Fibroblast of skin of abdomen (primary cell): ENCODE results near the gene PLEKHA7.
"Not testable (repeated sequence)": the region's sequence is repeated elsewhere in the genome, so short reads cannot be mapped to it uniquely, and the experiment has no call there.

Experiments
- DNase-seq: peaks from one replicate; pipeline ENCODE4 v3.0.0-alpha.2; 2013

Gene PLEKHA7

DNA sequence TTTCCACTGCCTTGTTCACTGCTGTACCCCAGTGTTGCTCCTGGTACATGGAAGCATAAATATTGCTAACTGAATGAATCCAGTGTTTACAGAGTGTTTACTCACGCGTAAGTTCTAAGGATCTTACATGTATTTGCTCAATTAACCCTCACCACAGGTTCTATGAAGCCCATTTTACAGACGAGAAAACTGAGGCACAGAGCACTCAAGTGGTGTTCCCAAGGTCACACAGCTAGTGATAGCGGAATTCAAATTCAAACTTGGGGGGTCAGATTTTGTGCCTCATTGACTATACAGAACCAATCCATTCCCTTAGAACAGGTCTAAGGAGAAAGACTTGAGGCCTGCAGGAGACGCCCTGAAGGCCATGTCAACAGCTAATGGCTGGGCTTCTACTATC lies 72.3 kb downstream of the PLEKHA7 start:
- no peak for DNase-seq

DNA sequence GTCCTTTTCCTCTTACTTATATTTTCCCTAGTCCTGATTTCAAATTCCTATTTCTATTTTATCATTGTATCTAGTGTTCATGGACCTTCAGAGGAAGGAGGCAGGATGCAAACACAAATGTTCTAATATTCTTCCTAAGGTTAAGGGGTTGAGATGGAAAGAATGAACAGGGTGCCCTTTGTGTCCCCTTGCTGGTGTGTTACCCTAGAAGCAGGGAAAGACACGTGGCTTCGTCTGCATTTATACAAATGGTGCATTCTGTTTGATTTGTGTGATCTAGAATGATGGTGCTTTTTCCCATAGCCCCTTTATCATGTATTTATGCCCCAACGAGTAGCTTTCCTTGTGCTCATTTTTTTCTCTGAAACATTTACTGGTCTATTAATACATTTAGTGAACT lies 76.2 kb downstream of the PLEKHA7 start:
- DNase-seq, result no peak

DNA sequence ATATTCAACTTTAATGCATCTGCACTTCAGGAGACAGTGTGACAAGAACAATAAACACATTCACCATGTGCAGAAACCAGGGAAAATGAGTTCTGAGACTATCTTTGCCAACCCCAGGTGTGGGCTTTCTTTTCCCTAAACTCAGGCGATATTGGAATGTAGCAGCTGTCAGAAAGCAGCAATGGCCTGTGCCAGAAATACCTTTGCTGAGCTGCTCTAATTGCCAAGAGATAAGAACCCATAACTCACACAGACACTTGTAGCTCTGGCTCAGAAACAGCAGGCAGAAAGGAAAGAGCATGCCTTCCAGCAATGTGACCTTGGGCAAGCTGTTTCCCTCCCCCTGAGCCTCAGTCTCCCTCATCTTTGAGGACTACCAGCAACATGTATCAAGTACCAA lies 77.6 kb downstream of the PLEKHA7 start:
- no peak for DNase-seq

DNA sequence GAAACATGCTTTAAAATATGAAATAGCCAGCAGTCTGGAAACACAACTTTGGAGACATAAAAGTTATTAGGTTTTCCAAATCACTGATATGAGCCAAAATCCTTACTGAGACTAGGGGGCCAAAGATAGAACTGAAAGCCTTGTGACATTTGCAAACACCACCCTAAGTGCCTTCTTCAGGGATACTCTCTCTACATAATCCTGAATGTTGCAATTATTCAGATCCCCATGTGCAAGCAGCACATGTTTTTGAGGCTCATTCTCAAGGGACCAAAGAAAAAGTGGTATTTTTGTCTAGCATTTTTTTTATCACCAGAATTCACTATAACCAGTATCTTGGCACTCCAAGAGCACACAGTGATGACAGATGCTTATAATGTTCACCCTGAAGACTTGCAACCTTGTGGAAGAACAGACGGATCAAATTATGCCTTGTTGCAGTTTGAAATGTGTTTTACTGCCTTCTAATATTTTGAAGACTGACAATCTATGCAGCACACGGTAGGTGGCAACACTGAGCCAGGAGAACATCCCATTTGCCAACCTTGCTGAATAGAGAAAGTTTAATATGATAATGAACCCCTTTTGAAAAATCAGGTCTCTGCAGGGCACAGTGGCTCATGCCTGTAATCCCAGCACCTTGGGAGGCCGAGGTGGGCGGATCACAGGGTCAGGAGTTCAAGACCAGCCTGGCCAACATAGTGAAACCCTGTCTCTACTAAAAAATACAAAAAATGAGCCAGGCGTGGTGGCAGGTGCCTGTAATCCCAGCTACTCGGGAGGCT lies 78.5 kb downstream of the PLEKHA7 start:
- peak; percentile 47 for DNase-seq

DNA sequence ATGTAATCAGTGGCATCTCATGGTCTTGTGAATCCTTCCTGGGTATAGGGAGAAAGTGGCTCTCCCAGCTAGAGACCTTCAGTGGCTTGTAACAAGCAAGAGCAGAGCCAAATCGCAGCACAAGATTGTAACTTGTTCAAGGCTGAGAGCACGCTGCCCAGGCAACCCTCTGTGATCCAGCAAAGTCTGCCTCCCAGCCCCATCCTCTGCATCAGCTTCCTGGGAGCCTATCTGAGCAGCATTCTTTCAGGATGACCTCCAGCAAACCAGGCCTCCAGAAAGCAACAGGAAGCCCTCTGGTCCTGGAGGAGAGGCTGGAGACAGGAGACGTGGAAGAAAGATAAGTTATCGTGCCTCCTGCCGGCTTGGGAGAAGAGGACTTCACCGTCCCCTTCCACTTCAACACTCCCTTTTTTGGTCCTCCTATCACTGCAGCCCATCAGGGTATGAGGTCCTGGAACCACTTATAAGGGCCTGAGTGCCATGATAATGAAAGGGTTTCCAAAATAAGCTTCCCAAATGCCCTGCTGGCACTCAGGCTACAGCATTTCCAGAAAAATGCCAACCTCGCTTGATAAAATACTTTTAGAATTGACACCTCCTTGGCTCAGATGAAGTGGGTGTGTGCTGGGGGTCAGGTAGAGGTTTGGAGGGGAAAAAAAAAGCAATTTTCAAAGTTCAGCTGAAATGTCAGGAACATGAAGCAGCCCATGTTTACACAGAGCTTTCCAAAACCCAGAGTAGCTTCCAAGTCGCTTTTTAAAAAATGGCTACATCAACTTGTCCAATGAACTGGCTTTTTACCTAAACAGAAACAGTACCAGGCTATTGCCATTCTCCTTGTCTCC lies 80.2 kb downstream of the PLEKHA7 start:
- DNase-seq, result no peak

DNA sequence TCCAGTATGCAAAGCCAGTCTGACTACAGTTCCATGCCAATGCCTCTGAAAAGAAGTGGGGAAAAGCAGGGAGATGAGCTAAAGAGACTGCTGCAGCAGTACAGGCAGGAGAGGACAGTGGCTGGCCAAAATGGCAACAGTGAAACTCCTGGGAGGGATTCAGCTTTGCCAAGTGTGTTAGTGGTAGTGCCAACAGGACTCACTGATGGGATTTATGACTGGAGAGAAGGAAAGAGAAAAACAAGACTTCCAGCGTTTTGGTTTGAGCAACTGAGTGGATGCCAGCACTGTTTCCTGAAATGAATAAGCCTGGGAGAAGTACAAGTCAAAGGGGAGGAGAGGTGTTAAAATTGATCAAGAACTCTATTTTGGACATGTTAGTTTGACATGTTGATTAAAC lies 80.9 kb downstream of the PLEKHA7 start:
- DNase-seq, result no peak

DNA sequence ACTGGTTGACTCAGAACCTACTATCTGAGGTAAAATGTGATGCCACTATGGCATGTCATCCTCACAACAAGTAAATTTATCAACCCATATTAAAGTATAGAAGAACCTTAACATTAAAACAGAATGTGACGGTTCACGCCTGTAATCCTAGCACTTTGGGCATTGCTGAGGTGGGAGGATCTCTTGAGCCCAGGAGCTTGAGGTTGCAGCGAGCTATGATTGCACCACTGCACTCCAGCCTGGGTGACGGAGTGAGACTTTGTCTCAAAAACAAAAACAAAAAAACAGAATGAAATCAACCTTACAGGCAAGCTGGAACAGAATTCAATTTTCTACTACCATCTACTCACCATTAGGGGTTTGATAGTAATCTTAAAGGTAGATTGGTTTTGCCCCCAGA lies 86.2 kb downstream of the PLEKHA7 start:
- no peak for DNase-seq

DNA sequence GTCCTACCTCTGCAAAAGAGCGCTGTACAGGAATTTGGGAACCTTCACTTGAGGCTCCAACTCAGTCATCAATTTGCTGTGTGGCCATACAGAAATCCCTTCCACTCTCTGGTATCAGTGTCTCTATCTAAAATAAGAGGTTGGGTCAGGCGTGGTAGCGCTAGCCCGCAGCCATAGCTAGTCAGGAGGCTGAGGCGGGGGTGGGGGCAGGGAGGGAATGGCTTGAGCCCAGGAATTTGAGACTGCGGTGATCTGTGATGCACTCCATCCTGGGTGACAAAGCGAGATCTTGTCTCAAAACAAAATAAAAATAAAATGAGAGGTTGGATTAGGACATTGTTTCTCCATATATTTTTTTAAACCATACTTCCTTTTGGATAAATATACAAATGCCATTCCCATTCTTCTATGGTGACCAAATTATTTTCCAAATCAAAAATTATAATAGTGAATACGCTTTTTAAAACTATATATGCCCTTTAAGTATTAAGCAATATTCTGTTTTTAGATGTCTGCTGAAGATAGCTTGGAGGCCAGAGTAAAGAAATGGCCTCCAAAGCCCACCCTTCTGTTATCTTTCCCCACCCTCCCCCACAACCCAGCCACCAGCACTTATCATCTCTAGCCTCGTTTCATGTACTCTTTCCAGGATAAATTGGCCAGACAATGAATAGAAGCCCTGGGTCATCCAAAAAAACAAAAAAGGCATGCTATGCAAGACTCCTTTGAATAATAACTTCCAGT lies 87.2 kb downstream of the PLEKHA7 start:
- DNase-seq, result no peak

DNA sequence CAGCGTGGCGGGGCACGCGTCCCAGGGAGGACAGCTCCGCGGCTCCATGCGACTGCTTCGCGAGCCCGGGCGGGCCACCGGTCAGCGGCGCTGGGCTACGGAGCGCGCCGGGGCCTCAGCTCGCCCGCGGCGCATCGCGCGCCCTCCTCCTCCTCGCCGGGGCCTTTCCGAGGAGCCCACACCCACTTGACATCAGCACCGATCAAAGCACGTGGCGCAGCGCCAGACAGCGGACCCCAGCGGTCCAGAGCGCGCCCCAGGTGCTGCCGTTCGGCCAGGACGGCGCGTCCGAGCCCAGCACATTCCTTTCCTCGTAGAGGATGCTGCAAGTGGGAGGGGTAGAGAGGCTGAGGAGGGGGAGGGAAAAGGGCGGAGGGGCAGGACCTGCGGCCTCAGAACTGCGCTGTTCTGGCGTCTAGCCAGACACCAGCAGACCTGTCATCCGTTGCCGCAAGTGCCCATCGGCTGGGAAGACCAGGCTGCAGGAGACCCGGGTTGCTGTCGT lies 88.6 kb downstream of the PLEKHA7 start:
- peak; percentile 14 for DNase-seq

DNA sequence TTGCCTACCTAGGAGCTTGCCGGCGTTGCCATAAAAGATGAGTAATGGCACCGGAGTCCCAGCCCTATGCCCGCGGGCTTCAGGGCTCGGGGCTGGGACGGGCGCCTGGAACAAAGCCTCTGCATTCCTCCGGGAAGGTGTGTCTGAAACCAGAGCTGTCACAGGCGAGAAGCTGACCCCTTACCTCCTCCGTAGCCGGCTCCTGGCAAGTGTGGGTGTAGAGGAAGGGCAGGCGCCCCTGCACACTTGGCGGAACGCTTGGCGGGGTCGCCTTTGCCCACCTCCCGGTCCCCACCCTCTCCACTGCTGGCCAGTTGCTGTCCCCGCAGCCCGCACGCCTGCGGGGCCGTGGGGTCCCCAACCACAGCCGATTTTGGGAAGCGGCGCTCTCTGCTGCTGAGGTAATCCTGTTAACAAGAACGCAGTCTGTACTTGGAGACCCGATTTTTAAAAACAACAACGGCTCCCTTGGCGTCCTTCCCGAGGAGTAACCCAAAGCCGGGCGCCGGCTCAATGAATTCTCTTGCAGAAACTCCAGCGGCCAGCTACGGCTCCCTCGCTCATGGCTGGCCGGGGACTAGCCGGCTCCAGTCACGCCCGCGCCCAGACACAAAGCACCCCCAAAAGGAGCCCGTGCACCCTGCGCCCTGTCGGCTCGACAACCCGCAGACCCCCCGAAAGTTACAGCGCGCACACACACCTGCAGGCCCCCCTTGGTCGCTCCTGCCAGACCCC lies 89.2 kb downstream of the PLEKHA7 start:
- DNase-seq, result peak; percentile 5

DNA sequence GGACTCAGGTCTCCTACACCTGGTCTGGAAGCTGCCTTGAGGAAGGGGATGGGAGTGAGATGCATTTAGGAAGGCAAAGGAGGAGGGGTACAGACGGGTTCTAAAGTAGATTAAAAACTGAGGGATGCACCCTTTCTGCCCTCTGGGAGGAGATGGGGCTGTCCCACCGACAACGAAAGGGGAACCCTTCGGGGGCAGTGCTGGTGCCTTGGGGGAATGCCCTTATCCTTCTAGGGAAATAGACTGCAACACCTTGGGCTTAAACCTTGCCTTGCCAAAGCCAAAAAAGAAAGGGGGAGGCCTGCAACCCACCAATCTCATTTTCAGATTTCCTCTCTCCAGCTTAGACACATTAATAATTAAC lies 89.8 kb downstream of the PLEKHA7 start:
- DNase-seq, result no peak

DNA sequence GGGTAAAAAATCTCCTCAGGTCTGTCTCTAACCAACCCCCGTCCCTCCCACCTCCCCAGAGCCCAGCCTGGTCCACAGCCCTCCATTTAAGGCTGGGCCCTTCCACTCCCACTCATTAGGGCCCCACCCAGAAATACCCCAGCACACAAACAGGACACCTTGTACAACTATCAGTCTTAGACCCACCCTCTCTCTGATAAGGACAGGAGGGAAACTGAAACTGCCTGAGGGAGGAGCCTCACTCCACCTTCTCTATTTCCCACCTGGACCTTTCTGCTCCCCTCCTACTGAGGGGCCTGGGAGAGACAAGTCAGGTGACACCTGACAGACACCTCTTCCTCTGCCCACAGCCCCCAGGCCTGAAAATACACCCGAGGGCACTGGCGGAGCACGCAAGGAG lies 90.2 kb downstream of the PLEKHA7 start:
- no peak for DNase-seq

DNA sequence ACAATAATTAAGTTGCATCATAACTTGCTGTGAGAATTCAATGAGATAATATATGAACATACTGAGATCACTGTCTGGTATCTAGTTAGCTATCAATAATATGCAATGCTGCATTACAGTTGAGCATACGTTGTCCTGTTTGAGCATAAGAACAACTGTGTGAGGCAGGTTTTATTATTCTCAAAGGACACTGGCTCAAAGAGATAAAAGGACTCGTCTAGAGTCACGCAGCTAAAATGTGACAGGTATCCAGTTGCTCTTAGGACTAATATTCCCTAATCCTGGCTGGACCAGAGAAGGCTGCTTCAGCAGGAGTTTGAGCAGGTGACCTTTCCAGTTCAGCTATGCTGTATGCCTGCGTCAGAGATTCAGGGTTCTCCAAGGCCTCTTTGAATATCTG lies 92.5 kb downstream of the PLEKHA7 start:
- no peak for DNase-seq

DNA sequence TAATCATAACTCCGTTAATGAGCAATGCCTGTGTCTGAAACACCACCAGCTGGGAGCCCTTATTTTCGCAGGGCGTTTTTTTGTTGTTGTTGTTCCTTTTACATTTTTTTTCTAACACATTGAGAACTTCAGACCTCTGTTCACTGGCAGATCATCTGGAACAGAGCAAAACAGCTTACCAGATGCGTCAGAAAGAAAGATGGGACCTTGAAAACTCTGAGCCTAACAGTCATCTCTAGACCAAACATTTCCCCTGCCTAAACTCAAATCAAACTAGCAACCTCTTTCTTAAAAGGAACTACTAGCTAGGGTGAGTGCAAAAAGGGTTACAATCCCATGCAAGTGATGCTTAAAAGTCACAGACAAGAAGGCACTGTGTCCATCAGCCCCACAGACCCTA lies 93.2 kb downstream of the PLEKHA7 start:
- DNase-seq, result no peak

DNA sequence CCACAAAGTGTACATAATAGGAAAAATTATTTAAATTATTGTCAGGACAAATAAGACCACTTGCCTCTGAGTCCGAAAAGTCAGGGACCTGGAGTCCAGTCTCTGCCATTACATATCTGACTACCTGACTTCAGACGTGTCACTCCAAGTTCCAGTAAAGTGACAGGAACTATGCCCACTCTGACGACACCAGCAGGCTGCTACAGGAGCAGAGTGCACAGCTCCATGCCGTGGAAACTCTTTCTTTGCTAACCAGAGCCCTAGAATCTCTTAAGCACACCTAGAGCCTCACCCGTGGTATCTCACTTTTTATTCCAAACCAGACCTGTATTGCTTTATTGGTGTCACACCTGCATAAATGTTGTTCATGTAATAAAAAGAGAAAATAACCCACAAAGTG lies 93.7 kb downstream of the PLEKHA7 start:
- no peak for DNase-seq

DNA sequence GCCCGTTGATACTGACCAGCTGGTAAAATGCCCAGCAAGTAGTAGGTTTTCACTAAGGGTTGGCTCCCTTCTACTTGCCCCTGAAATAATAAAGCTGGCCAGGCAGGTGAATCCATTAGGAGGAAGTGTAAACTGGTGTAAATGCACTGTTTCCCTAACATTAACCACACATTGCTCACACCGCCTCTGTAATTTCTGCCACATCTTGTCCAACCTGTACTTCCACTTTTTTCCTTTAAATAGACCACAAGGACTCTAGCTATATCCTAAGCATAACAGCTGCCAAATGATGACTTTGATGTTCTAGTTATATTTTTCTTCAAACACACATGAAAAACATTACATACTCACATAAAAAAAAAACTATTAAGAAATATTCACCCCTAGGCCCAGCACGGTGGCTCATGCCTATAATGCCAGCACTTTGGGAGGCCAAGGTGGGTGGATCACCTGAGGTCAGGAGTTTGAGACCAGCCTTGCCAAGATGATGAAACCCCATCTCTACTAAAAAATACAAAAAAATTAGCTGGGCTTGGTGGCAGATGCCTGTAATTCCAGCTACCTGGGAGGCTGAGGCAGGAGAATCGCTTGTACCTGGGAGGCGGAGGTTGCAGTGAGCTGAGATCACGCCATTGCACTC lies 95.6 kb downstream of the PLEKHA7 start:
- not testable (repeated sequence) for DNase-seq

DNA sequence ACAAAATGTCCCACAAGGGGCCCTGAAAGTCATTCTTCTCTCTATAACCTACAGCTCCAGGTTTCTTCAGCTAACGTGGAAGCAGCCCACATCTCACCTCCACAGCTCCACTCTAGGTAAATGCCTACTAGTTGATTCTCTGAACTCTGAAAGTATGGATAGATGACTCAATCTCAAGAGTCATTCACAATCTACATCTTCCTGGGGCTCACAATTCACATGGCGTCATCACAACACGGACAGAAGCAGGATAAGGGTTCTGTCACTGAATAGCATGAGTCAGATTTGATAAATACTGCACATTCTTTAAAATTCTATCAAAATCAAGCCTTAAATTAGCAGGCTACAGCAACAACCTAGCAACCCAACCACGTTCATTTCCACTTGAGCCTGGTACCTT lies 96.3 kb downstream of the PLEKHA7 start:
- no peak for DNase-seq

DNA sequence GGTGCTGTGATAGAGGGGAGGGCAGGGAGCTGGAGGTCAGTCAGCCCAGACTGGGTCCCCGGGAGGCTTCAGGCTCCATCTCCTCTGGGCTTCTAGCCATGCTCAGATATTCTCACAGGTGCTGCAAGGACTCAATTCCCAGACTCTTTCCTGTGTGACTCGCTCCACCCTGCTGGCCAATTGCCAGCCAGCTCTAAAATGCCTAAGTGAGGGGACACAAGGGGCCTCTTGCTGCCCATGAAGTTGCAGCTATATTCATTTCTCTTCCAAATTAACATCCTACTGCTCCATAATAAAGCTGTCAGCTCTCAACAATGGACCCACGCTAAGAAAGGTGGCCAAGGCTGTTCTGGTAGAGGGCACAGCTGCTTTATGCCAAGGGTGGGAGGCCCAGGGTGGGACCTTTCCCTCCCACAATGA lies 101.5 kb downstream of the PLEKHA7 start:
- no peak for DNase-seq

DNA sequence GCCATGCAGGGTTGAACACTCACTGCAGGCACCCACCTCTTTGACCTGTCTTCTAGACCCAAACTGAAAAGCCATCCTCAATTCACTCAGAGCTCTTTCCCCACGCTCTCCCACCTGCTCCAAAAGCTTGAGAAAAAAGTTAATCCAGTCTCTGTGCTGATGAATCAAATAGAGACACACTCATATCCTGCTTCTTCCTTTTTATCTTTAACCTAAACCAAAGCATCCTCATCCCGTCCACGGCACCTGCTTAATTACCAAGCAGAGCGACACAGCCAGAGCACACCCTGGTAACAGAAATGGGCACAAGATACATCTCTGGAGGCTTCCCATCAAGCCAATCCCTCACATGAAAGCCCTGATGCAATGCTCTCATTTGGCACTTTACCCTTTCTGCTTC lies 102.6 kb downstream of the PLEKHA7 start:
- DNase-seq, result no peak

DNA sequence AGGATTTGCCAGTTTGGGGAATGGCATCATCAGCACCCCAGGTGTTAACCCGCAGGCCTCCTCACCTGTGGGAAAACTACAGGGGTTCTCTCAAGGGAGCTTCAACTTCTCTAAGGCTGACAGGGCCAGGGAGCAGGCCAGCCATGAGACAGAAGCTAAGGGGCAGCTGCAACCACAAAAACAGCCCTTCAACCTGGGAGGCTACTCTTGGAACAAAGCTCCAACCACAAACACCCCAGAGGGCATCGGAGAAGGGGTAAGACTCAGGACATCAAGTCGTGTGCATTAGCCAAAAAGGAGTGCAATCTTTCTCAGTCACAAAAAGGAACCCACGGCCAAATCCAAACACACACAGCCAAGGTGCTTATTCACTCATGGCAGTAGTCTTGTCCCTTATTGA lies 103.0 kb downstream of the PLEKHA7 start:
- no peak for DNase-seq

DNA sequence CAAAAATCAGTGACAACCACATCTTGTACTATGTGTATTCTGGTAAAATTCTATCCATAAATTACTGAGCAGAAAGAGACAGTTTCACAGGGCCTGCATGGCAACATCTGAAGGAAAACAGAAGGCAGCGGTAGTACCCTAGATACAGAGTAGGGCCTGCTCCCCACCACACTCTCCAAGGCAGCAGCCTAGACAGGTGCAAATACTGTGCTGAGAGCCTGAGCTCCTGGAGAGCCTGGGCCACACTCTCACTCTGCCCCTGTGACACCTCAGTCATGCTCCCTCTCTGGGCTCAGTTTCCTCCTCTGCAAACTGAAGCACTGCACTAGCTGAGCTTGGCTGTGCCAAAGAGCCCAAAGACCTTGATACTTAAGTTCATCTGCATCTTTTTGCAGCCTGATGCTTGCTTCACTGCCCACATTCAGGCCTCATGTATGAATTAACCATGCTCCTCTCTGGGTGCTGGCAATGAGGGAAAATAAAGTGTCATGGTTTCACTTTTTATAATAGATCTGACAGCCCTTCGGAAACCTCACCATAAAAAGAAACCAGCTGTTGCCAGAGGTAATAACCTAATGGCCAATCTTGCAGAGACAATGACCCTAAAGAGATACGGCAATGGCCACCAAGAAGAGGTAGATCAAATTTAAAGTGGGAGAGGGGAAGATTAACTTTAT lies 104.7 kb downstream of the PLEKHA7 start:
- no peak for DNase-seq
